ENCODE results near the gene MAGI1. TPM values are rescaled to one million over a fixed set of nuclear protein-coding genes. Genes with fewer than 3 reads are reported as not detected.

Gene MAGI1
- total RNA-seq, 6 donors from 2014 or later: 33.0 to 72.9 (median 62.4) TPM

DNA sequence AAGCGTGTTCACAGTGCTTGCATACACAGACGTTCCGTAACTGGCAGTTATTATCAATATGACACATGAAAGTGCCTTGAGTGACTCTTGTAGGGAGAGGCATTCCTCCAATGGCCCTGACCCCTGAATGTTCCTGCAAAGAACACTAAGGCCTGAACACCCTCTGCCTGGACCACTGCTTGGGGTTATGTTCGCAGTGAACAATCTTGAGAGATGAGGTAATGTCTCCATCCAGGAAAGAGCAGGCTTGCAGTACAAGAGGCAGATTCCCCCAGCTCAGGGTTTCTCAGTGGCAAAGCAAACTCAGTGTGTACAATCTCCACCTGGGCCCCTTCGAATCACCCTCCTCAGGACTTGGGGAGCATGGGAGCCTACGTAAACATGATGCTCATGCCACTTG is 324.6 kb downstream of the MAGI1 start:
- WGBS, 2 donors: 70 to 84% methylated on average over 4 to 6 of the region's 6 CpGs
- Histone ChIP-seq H3K36me3 (no peaks in the 10 kb centered on the region), H3K4me3 (no peak overlapping the region), H3K4me1 (peaks cover 0 to 11% (median 9%) of the 10 kb centered on the region in 4 donors), H3K27ac (no peak overlapping the region), H3K9me3 (no peaks in the 10 kb centered on the region), H3K27me3 (no peaks in the 10 kb centered on the region)
- TF ChIP-seq, protein P1, sequence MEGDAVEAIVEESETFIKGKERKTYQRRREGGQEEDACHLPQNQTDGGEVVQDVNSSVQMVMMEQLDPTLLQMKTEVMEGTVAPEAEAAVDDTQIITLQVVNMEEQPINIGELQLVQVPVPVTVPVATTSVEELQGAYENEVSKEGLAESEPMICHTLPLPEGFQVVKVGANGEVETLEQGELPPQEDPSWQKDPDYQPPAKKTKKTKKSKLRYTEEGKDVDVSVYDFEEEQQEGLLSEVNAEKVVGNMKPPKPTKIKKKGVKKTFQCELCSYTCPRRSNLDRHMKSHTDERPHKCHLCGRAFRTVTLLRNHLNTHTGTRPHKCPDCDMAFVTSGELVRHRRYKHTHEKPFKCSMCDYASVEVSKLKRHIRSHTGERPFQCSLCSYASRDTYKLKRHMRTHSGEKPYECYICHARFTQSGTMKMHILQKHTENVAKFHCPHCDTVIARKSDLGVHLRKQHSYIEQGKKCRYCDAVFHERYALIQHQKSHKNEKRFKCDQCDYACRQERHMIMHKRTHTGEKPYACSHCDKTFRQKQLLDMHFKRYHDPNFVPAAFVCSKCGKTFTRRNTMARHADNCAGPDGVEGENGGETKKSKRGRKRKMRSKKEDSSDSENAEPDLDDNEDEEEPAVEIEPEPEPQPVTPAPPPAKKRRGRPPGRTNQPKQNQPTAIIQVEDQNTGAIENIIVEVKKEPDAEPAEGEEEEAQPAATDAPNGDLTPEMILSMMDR (IDR thresholded peaks at IDR 0.05): no peak
- TF ChIP-seq POLR2AphosphoS5 (IDR thresholded peaks at IDR 0.05) (no peak), POLR2A (IDR thresholded peaks at IDR 0.05) (no peak), EP300 (IDR thresholded peaks at IDR 0.05) (peak in 2 of 4 donors; percentile 10 to 43)
- DNase-seq: no peak
- no peak for ATAC-seq (ENCODE audit: low FRiP score in 2 of 2)

DNA sequence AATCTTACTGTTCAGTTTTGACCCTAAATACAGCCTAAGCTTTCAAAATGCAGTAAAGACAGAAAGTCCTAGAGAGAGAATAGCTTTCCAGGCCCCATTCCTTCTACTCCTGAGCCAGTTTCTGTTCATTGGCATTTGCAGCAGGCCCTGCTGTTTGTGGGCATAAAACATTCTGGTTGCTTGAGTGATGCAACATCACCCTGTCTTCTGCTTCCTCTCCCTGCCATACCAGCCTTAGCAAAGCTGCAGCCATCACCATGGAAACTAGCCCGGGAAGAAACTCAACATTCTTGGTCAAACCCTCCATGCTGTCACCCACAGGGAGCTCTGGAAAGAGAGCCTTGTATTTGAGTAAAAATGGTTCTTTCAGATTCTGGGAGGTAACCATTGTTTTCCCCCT is 325.7 kb downstream of the MAGI1 start:
- H3K27me3 ChIP-seq: no peaks in the 10 kb centered on the region
- ATAC-seq (ENCODE audit: low FRiP score in 2 of 2) (no peak), DNase-seq (no peak)
- no peak overlapping the region for H3K27ac ChIP-seq
- H3K36me3 ChIP-seq: no peaks in the 10 kb centered on the region
- no peak for TF ChIP-seq POLR2A (IDR thresholded peaks at IDR 0.05)
- no peak for TF ChIP-seq POLR2AphosphoS5 (IDR thresholded peaks at IDR 0.05)
- TF ChIP-seq, protein P1 (IDR thresholded peaks at IDR 0.05): no peak
- TF ChIP-seq EP300 (IDR thresholded peaks at IDR 0.05): no peak
- H3K4me3 ChIP-seq: no peak overlapping the region
- peaks cover 0 to 11% (median 9%) of the 10 kb centered on the region in 4 donors for H3K4me1 ChIP-seq
- H3K9me3 ChIP-seq: no peaks in the 10 kb centered on the region
- 33 to 35% methylated on average over 1 of the region's 1 CpG for WGBS, 2 donors

DNA sequence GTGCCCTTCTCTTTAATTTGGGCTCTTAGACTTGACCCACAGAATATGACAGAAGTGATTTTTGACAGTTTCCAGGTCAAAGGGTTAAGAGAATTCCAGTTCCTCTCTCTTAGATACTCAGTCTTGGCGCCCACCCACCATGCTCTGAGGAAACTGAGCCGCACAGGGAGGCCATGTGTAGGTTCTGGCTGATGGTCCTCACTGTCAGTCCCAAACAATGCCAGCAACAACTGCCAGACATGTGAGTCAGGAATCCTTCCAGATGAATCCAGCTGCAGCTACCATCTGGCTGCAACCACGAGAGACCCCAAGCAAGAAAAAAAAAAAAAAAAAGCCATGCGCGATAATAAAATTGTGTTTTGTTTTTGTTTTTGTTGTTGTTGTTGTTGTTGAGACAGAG is 326.6 kb downstream of the MAGI1 start:
- no peak overlapping the region for H3K27ac ChIP-seq
- no peaks in the 10 kb centered on the region for H3K27me3 ChIP-seq
- ATAC-seq (ENCODE audit: low FRiP score in 2 of 2) (no peak), DNase-seq (no peak)
- no peaks in the 10 kb centered on the region for H3K9me3 ChIP-seq
- H3K36me3 ChIP-seq: no peaks in the 10 kb centered on the region
- H3K4me3 ChIP-seq: no peak overlapping the region
- 81 to 91% methylated on average over 5 of the region's 5 CpGs for WGBS, 2 donors
- peaks cover 0 to 11% (median 9%) of the 10 kb centered on the region in 4 donors for H3K4me1 ChIP-seq
- TF ChIP-seq POLR2A (IDR thresholded peaks at IDR 0.05) (no peak), POLR2AphosphoS5 (IDR thresholded peaks at IDR 0.05) (no peak), EP300 (IDR thresholded peaks at IDR 0.05) (no peak)
- TF ChIP-seq, protein P1 (IDR thresholded peaks at IDR 0.05): no peak

DNA sequence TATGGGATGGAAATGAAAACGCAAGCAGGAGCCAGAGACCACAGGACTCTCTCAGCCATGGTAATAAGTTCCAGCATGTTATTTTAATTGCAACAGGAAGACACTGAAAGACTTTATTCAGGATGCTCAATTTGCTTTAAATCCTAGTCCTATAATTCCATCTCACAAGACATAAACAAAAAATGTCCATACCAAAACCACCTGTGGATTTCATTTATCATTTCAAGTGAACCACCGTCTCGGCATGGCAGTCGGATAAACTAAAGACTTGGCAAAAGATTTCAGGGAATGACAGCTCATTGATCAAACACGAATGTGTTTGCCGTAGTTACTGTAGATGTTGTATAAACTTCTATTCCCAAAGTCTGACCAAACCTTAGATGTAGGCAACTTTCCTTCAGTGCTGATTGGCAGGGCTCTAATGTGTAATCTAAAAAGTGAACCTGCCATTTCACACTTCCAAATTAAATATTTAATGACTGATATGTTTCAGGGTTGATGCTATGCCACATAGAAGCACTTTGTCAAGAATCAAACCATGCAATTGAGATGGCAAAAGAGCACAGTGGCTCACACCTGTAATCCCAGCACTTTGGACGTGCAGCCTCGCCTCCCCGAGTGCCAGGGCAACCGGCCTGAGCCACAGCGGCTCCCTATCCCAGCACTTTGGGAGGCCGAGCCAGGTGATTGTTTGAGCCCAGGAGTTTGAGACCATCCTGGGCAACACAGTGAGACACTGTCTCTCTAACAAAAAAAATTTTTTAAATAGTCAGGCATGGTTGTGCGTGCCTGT is 331.7 kb downstream of the MAGI1 start:
- H3K27ac ChIP-seq: no peak overlapping the region
- no peak overlapping the region for H3K4me3 ChIP-seq
- no peaks in the 10 kb centered on the region for H3K27me3 ChIP-seq
- WGBS, 2 donors: 71 to 84% methylated on average over 8 to 13 of the region's 13 CpGs
- H3K9me3 ChIP-seq: no peaks in the 10 kb centered on the region
- no peak for TF ChIP-seq POLR2A (IDR thresholded peaks at IDR 0.05)
- TF ChIP-seq EP300 (IDR thresholded peaks at IDR 0.05): no peak
- H3K4me1 ChIP-seq: no peaks in the 10 kb centered on the region
- no peaks in the 10 kb centered on the region for H3K36me3 ChIP-seq
- DNase-seq (peak in 1 of 2 donors; percentile 47), ATAC-seq (ENCODE audit: low FRiP score in 2 of 2) (no peak)

DNA sequence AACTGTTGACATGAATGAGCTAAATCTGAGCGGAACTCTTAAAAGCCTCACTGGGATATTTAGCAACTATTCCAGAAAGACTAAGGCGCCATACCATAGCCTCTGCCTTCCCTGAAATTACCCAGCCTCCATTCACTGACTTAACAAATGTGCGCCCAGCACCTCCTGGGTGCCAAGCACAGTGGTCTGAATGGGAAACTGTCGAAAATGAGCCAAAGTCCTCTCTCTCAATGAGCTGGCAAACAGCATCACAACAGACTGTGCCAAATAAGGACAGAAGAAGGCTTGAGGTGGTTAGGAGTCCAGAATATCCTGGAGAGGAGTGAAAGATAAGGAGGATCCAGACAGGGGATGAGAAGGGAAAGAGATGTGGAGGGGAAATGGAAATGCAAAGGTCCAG is 332.4 kb downstream of the MAGI1 start:
- WGBS, 2 donors: 89 to 91% methylated on average over 4 of the region's 4 CpGs
- DNase-seq (no peak), ATAC-seq (ENCODE audit: low FRiP score in 2 of 2) (no peak)
- H3K4me1 ChIP-seq: no peaks in the 10 kb centered on the region
- no peak overlapping the region for H3K27ac ChIP-seq
- TF ChIP-seq EP300 (IDR thresholded peaks at IDR 0.05) (no peak), POLR2AphosphoS5 (IDR thresholded peaks at IDR 0.05) (no peak), POLR2A (IDR thresholded peaks at IDR 0.05) (no peak)
- TF ChIP-seq, protein P1 (IDR thresholded peaks at IDR 0.05): no peak
- no peak overlapping the region for H3K4me3 ChIP-seq
- no peaks in the 10 kb centered on the region for H3K9me3 ChIP-seq
- H3K36me3 ChIP-seq: no peaks in the 10 kb centered on the region
- H3K27me3 ChIP-seq: no peaks in the 10 kb centered on the region
